ENCODE data around the gene C3orf18. TPM values are rescaled to one million over a fixed set of nuclear protein-coding genes. Genes with fewer than 3 reads are reported as not detected.

C3orf18 gene
- total RNA-seq, 1 donor from 2014 or later: 13.0 TPM

- TF ChIP-seq, protein P1, sequence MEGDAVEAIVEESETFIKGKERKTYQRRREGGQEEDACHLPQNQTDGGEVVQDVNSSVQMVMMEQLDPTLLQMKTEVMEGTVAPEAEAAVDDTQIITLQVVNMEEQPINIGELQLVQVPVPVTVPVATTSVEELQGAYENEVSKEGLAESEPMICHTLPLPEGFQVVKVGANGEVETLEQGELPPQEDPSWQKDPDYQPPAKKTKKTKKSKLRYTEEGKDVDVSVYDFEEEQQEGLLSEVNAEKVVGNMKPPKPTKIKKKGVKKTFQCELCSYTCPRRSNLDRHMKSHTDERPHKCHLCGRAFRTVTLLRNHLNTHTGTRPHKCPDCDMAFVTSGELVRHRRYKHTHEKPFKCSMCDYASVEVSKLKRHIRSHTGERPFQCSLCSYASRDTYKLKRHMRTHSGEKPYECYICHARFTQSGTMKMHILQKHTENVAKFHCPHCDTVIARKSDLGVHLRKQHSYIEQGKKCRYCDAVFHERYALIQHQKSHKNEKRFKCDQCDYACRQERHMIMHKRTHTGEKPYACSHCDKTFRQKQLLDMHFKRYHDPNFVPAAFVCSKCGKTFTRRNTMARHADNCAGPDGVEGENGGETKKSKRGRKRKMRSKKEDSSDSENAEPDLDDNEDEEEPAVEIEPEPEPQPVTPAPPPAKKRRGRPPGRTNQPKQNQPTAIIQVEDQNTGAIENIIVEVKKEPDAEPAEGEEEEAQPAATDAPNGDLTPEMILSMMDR (IDR thresholded peaks at IDR 0.05; ENCODE audit: partially characterized antibody, unreplicated experiment): no peak
- no peak for DNase-seq
- H3K4me3 Mint-ChIP-seq (ENCODE audit: unreplicated experiment): peak overlapping the region; percentile 59
- H3K27ac Mint-ChIP-seq (ENCODE audit: unreplicated experiment): no peak overlapping the region
- H3K9me3 Mint-ChIP-seq (ENCODE audit: unreplicated experiment): peaks cover 3% of the 10 kb centered on the region
- H3K36me3 Mint-ChIP-seq (ENCODE audit: unreplicated experiment): no peaks in the 10 kb centered on the region
- no peaks in the 10 kb centered on the region for H3K4me1 Mint-ChIP-seq (ENCODE audit: low read depth, unreplicated experiment)
- H3K27me3 Mint-ChIP-seq (ENCODE audit: unreplicated experiment): peaks cover 3% of the 10 kb centered on the region
Measured at GRCh38 chr3:50573566-50574443, 6.3 kb upstream of the C3orf18 start.

GRCh38 chr3:50572801-50573371 is 5.3 kb upstream of the C3orf18 start:
- H3K36me3 Mint-ChIP-seq (ENCODE audit: unreplicated experiment): no peaks in the 10 kb centered on the region
- no peak overlapping the region for H3K4me3 Mint-ChIP-seq (ENCODE audit: unreplicated experiment)
- peaks cover 2% of the 10 kb centered on the region for H3K4me1 Mint-ChIP-seq (ENCODE audit: low read depth, unreplicated experiment)
- no peak overlapping the region for H3K27ac Mint-ChIP-seq (ENCODE audit: unreplicated experiment)
- TF ChIP-seq, protein P1 (IDR thresholded peaks at IDR 0.05; ENCODE audit: partially characterized antibody, unreplicated experiment): no peak
- DNase-seq: no peak
- H3K9me3 Mint-ChIP-seq (ENCODE audit: unreplicated experiment): peaks cover 4% of the 10 kb centered on the region
- peaks cover 3% of the 10 kb centered on the region for H3K27me3 Mint-ChIP-seq (ENCODE audit: unreplicated experiment)

DNA sequence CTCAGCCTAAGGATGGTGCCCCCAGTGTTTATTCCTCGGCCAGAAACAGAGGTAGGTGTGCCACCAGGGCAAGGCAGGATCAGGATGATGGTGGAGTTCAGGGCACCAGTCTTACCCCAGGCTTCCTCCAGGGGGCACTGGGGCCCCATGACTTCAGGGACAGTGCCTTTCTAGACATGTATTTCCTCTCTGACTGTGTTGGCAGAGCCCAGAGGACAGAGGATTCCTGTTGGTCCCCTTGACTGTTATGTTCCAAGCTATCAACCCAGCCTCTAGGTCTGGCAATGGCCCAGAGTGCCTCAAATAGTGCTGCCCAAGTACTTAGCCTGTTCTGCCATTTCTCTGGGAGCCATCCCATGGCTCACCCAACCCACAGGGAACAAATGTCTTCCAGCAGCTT is 4.6 kb upstream of the C3orf18 start:
- peaks cover 6% of the 10 kb centered on the region for H3K9me3 Mint-ChIP-seq (ENCODE audit: unreplicated experiment)
- H3K27me3 Mint-ChIP-seq (ENCODE audit: unreplicated experiment): peaks cover 3% of the 10 kb centered on the region
- peak; percentile 79 for DNase-seq
- H3K4me1 Mint-ChIP-seq (ENCODE audit: low read depth, unreplicated experiment): peaks cover 3% of the 10 kb centered on the region
- no peak overlapping the region for H3K4me3 Mint-ChIP-seq (ENCODE audit: unreplicated experiment)
- H3K27ac Mint-ChIP-seq (ENCODE audit: unreplicated experiment): no peak overlapping the region
- no peaks in the 10 kb centered on the region for H3K36me3 Mint-ChIP-seq (ENCODE audit: unreplicated experiment)
- TF ChIP-seq, protein P1 (IDR thresholded peaks at IDR 0.05; ENCODE audit: partially characterized antibody, unreplicated experiment): peak; percentile 80

DNA sequence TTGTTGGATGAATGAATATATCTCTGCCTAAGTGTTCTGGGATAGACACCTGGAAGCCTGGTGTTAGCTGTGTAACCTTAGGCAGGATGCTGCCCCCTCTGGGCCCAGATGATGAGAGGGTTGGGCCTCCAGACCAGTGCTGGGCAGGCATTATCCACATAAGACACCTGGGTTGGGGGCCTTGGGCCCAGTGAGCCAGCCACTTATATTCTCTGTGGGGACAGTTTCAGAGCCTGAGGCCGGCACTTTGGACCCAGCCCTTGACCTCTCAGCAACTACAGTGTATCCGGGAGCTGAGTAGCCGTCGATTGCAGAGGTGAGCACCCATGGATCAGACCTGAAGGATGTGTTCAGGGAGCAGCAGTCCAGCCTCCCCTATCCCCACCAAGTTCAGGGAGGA is 3.9 kb upstream of the C3orf18 start:
- Mint-ChIP-seq H3K27me3 (ENCODE audit: unreplicated experiment) (peaks cover 2% of the 10 kb centered on the region), H3K9me3 (ENCODE audit: unreplicated experiment) (peaks cover 6% of the 10 kb centered on the region), H3K27ac (ENCODE audit: unreplicated experiment) (no peak overlapping the region), H3K4me3 (ENCODE audit: unreplicated experiment) (no peak overlapping the region), H3K36me3 (ENCODE audit: unreplicated experiment) (no peaks in the 10 kb centered on the region), H3K4me1 (ENCODE audit: low read depth, unreplicated experiment) (peaks cover 3% of the 10 kb centered on the region)
- TF ChIP-seq, protein P1 (IDR thresholded peaks at IDR 0.05; ENCODE audit: partially characterized antibody, unreplicated experiment): no peak
- DNase-seq: no peak

All from glutamatergic neuron (in vitro differentiated cells).